ENCODE results near the gene CDH18.

DNA sequence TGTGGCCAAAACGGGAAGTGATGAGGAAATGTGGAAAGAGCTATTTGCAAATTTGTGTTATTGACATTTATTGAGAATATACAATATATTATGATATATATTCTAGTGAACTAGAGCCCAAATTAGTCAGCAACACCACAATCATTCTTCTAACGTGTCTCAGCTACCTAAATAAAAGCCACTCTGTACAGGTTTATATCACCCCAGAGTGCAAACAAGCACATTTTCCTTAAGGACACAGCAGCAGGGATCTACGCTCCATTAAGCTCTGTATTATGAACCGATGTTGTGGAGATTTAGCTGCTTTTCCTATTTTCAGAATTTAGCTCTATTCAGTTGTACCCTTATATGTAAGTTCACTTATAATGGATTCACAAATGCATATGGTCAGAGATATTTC lies 77.9 kb downstream of the CDH18 start:
- TF ChIP-seq POLR2A (IDR thresholded peaks at IDR 0.05): no peak
- TF ChIP-seq, protein P1, sequence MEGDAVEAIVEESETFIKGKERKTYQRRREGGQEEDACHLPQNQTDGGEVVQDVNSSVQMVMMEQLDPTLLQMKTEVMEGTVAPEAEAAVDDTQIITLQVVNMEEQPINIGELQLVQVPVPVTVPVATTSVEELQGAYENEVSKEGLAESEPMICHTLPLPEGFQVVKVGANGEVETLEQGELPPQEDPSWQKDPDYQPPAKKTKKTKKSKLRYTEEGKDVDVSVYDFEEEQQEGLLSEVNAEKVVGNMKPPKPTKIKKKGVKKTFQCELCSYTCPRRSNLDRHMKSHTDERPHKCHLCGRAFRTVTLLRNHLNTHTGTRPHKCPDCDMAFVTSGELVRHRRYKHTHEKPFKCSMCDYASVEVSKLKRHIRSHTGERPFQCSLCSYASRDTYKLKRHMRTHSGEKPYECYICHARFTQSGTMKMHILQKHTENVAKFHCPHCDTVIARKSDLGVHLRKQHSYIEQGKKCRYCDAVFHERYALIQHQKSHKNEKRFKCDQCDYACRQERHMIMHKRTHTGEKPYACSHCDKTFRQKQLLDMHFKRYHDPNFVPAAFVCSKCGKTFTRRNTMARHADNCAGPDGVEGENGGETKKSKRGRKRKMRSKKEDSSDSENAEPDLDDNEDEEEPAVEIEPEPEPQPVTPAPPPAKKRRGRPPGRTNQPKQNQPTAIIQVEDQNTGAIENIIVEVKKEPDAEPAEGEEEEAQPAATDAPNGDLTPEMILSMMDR (IDR thresholded peaks at IDR 0.05): no peak
